ENCODE data around the gene RADIL.

Gene RADIL

GRCh38 chr7:4825081-4825480 is 58.4 kb downstream of the RADIL start:
- DNase-seq = no peak

- DNase-seq = no peak
These were observed 59.3 kb downstream of the RADIL start for GRCh38 chr7:4824120-4824775.

- DNase-seq = no peak
These were observed 59.9 kb downstream of the RADIL start for GRCh38 chr7:4823441-4824119.

GRCh38 chr7:4822677-4823076 is 60.8 kb downstream of the RADIL start:
- DNase-seq = no peak

GRCh38 chr7:4820967-4821471 is 62.5 kb downstream of the RADIL start:
- no peak for DNase-seq

GRCh38 chr7:4820405-4820966 is 63.0 kb downstream of the RADIL start:
- no peak for DNase-seq

GRCh38 chr7:4819560-4820404 is 63.7 kb downstream of the RADIL start:
- DNase-seq = no peak

- no peak for DNase-seq
These were observed 65.3 kb downstream of the RADIL start for GRCh38 chr7:4818000-4818794.

- no peak for DNase-seq
These were observed 66.2 kb downstream of the RADIL start for GRCh38 chr7:4817178-4817901.

- no peak for DNase-seq
These were observed 67.0 kb downstream of the RADIL start for GRCh38 chr7:4816419-4817080.

- DNase-seq = no peak
These were observed 67.7 kb downstream of the RADIL start for GRCh38 chr7:4815609-4816418.

GRCh38 chr7:4815121-4815520 is 68.4 kb downstream of the RADIL start:
- no peak for DNase-seq

GRCh38 chr7:4814433-4814832 is 69.1 kb downstream of the RADIL start:
- no peak for DNase-seq

- no peak for DNase-seq
These were observed 73.8 kb downstream of the RADIL start for GRCh38 chr7:4809666-4810065.

- peak; percentile 29 for DNase-seq
These were observed 74.4 kb downstream of the RADIL start for GRCh38 chr7:4809091-4809591.

GRCh38 chr7:4808565-4808964 is 75.0 kb downstream of the RADIL start:
- DNase-seq = no peak

GRCh38 chr7:4808026-4808425 is 75.5 kb downstream of the RADIL start:
- DNase-seq = no peak

- no peak for DNase-seq
These were observed 75.9 kb downstream of the RADIL start for GRCh38 chr7:4807598-4808016.

- no peak for DNase-seq
These were observed 76.4 kb downstream of the RADIL start for GRCh38 chr7:4806983-4807597.

- DNase-seq = no peak
These were observed 77.6 kb downstream of the RADIL start for GRCh38 chr7:4805984-4806300.

All from activated CD4-positive, alpha-beta T cell treated with anti-CD3 and anti-CD28 coated beads for 48 hours (primary cell).